HepG2 (cell line): ENCODE data around the gene NSL1. TPM values are rescaled to one million over a fixed set of nuclear protein-coding genes. Genes with fewer than 3 reads are reported as not detected.
A peak's percentile ranks its signal among the peaks of the same experiment; 100 is the strongest.

ENCODE experiments used
- ATAC-seq: fragments of 200-7000 bp; cut with Tn5 transposase; 3 replicates; pipeline ENCODE4 v1.9.1; 2020; ENCODE audit warnings: mild to moderate bottlenecking, moderate library complexity
- BruUV-seq: library from RNA; stranded (reverse); fragments of 400-500 nt; replicated peaks from 2 replicates; lab custom pipeline; 2021; lab: Mats Ljungman, UMichigan
- CTCF ChIA-PET: fragments of 300-600 bp; formaldehyde crosslinking; extraction: SDS; loops from one replicate; lab custom pipeline; 2021; ENCODE audit warnings: low total read pairs, inconsistent platforms, low intra/inter-chr PET ratio; lab: Yijun Ruan, JAX
- POLR2A ChIA-PET: fragments of 350-600 bp; sonication (Branson Sonifier 250); formaldehyde crosslinking; loops from one replicate; lab custom pipeline; 2020; ENCODE audit warnings: antibody characterized with exemption, inconsistent platforms; lab: Yijun Ruan, JAX
- DNase-seq: peaks from one replicate; pipeline ENCODE4 v3.0.0-alpha.2; 2015; ENCODE audit warnings: low spot score
- FAIRE-seq: peaks from 3 replicates; lab custom pipeline; 2011; peaks lifted over from hg19 to GRCh38; lab: Jason Lieb, UNC
- H2AFZ ChIP-seq: one replicate; pipeline ENCODE4 v1.6.1; 2011; ENCODE audit warnings: low read length, inconsistent platforms
- H3K27ac ChIP-seq: fragments of 300-600 bp; 3 replicates; pipeline ENCODE4 v1.8.0; 2011; ENCODE audit warnings: mixed run types, mild to moderate bottlenecking, mixed read lengths, low read length, inconsistent platforms; ENCODE audit not compliant: insufficient read depth; ENCODE audit errors: extremely low read length
- H3K27me3 ChIP-seq, 2 experiments: fragments of 200-600 bp in 1 of 2; 2 replicates in 1 of 2; 3 replicates in 1 of 2; pipeline versions ENCODE4 v1.6.0 to v1.8.0; 2011; ENCODE audit warnings: low read length in 2 of 2, mild to moderate bottlenecking in 2 of 2, moderate library complexity in 2 of 2, inconsistent platforms in 1 of 2; ENCODE audit not compliant: insufficient read depth in 2 of 2, control insufficient read depth in 1 of 2
- H3K36me3 ChIP-seq, 2 experiments: fragments of 200-600 bp in 1 of 2; replicated peaks in 1 of 2; 2 replicates in 1 of 2; 3 replicates in 1 of 2; pipeline versions ENCODE4 v1.5.1 to v1.8.0; 2011; ENCODE audit warnings: low read length in 2 of 2, inconsistent platforms in 1 of 2; ENCODE audit not compliant: insufficient read depth in 2 of 2, control insufficient read depth in 1 of 2
- H3K4me1 ChIP-seq: 2 replicates; pipeline ENCODE4 v1.5.1; 2012; ENCODE audit warnings: low read length, inconsistent platforms; ENCODE audit not compliant: insufficient read depth
- H3K4me2 ChIP-seq: 2 replicates; pipeline ENCODE4 v1.6.0; 2011; ENCODE audit warnings: low read depth, low read length, inconsistent platforms
- H3K4me3 ChIP-seq, 3 experiments: fragments of 200-600 bp in 1 of 3; sonication (generic), shearing (Covaris generic) in 1 of 3; replicated peaks in 1 of 3; 2 replicates each; pipeline ENCODE4 v1.5.1; 2011 to 2016; ENCODE audit warnings: low read length in 3 of 3, inconsistent platforms in 2 of 3, low read depth in 2 of 3, mild to moderate bottlenecking in 2 of 3, control low read depth in 1 of 3, mixed read lengths in 1 of 3; ENCODE audit not compliant: insufficient read depth in 1 of 3
- H3K79me2 ChIP-seq: one replicate; pipeline ENCODE4 v1.6.1; 2011; ENCODE audit warnings: low read length, inconsistent platforms; ENCODE audit not compliant: insufficient read depth
- H3K9ac ChIP-seq: 2 replicates; pipeline ENCODE4 v1.6.0; 2011; ENCODE audit warnings: mild to moderate bottlenecking, low read depth, low read length, inconsistent platforms; ENCODE audit not compliant: insufficient read depth
- H3K9me3 ChIP-seq: 2 replicates; pipeline ENCODE4 v1.5.1; 2012; ENCODE audit warnings: mild to moderate bottlenecking, low read length
- H4K20me1 ChIP-seq: 2 replicates; pipeline ENCODE4 v1.6.0; 2011; ENCODE audit warnings: inconsistent platforms, mild to moderate bottlenecking, low read length, moderate library complexity; ENCODE audit not compliant: insufficient read depth
- BCL3 ChIP-seq: sonication (generic); formaldehyde crosslinking; IDR thresholded peaks from 2 replicates; pipeline ENCODE4 v1.5.1; 2020; ENCODE audit warnings: mild to moderate bottlenecking, missing genetic modification reagents, moderate library complexity
- BORCS8-MEF2B ChIP-seq: sonication (generic); formaldehyde crosslinking; IDR thresholded peaks from 2 replicates; pipeline ENCODE4 v1.8.0; 2022; ENCODE audit warnings: mild to moderate bottlenecking, missing genetic modification reagents
- CTCF ChIP-seq: sonication (generic); formaldehyde crosslinking; IDR thresholded peaks from 2 replicates; pipeline ENCODE4 v1.5.0; 2020; ENCODE audit warnings: mild to moderate bottlenecking, missing genetic modification reagents, moderate library complexity
- ERF ChIP-seq: IDR thresholded peaks from 2 replicates; pipeline ENCODE4 v1.6.1; 2018; ENCODE audit warnings: missing biosample characterization, missing genetic modification reagents
- HOXA7 ChIP-seq: sonication (generic); formaldehyde crosslinking; IDR thresholded peaks from 2 replicates; pipeline ENCODE4 v1.8.1; 2022; ENCODE audit warnings: mild to moderate bottlenecking, missing genetic modification reagents, moderate library complexity
- NAIF1 ChIP-seq: sonication (generic); formaldehyde crosslinking; IDR thresholded peaks from 2 replicates; pipeline ENCODE4 v1.5.0; 2020; ENCODE audit warnings: mild to moderate bottlenecking, missing genetic modification reagents, borderline replicate concordance
- NFYB ChIP-seq: sonication (generic); formaldehyde crosslinking; IDR thresholded peaks from 2 replicates; pipeline ENCODE4 v1.4.0; 2020; ENCODE audit warnings: missing genetic modification reagents
- STAG1 ChIP-seq: sonication (generic); formaldehyde crosslinking; IDR thresholded peaks from 2 replicates; pipeline ENCODE4 v1.4.0; 2020; ENCODE audit warnings: missing genetic modification reagents
- ZBTB40 ChIP-seq, 2 experiments: fragments of 450-650 bp in 1 of 2; sonication (generic) in 1 of 2; formaldehyde crosslinking in 1 of 2; IDR thresholded peaks; 2 replicates each; pipeline versions ENCODE4 v1.6.1 to v1.8.0; 2016 to 2022; ENCODE audit warnings: antibody characterized with exemption in 1 of 2, mild to moderate bottlenecking in 1 of 2, missing genetic modification reagents in 1 of 2
- ZFP91 ChIP-seq: sonication (generic); formaldehyde crosslinking; IDR thresholded peaks from 2 replicates; pipeline ENCODE4 v1.9.0; 2022; ENCODE audit warnings: missing genetic modification reagents, mild to moderate bottlenecking, borderline replicate concordance
- ZNF543 ChIP-seq: sonication (generic); formaldehyde crosslinking; IDR thresholded peaks from 2 replicates; pipeline ENCODE4 v1.4.0; 2020; ENCODE audit warnings: mild to moderate bottlenecking, missing genetic modification reagents
- WGBS: methylation state at CpG from one replicate; pipeline ENCODE4 v1.1.6; 2017; ENCODE audit warnings: low lambda C conversion rate; 5-methylcytosine and 5-hydroxymethylcytosine counted together
- in situ Hi-C: cut with HindIII; loops from 2 replicates; pipeline ENCODE4 v1.10.0; 2017; ENCODE audit warnings: low pct_unique_long_range_greater_than_20kb; ENCODE audit not compliant: extremely low pct_ligation_motif_present
- intact Hi-C: fragments of 100-400 bp; cut with micrococcal nuclease; formaldehyde crosslinking; loops from one replicate; pipeline ENCODE4 v1.10.0; 2022; ENCODE audit not compliant: unreplicated experiment
- polyA plus RNA-seq, 8 experiments: library from polyadenylated mRNA; depleted of rRNA in 3 of 8; stranded (reverse) in 7 of 8; unstranded in 1 of 8; fragments of >200 nt; fragmentation: Illumina TruSeq in 4 of 8; extraction: Trizol in 4 of 8; gene quantifications; 2 replicates each; pipeline versions ENCODE4 v1.2.1 to v1.2.3, GENCODE V29; 2011 to 2016; ENCODE audit warnings: low read depth in 4 of 8, missing spikeins in 1 of 8, mixed read lengths in 1 of 8; ENCODE audit not compliant: insufficient read depth in 1 of 8
- total RNA-seq, 5 experiments: library from RNA; depleted of rRNA; stranded (reverse); fragments of >200 nt; fragmentation: Illumina TruSeq; extraction: Trizol; gene quantifications; 2 replicates each; pipeline ENCODE4 v1.2.3, GENCODE V29; 2016; ENCODE audit warnings: low read depth in 1 of 5

NSL1 gene
- total and polyA plus RNA-seq, 2 of the 13 experiments (the other 11 are each of a cell fraction or from before 2014, with no cell fraction given) = 34.5 to 77.4 TPM

- Histone ChIP-seq H3K27me3 (0 out of 5 replicates have a peak, but pooled peaks cover 0 to 3% of the 10 kb centered on the region in 2 experiments), H3K4me1 (peaks cover 28% of the 10 kb centered on the region), H3K9me3 (no peaks in the 10 kb centered on the region), H3K79me2 (no peaks in the 10 kb centered on the region), H4K20me1 (no peaks in the 10 kb centered on the region), H3K4me2 (no peak overlapping the region), H3K27ac (no peak overlapping the region), H3K4me3 (no peak overlapping the region), H2AFZ (no peak overlapping the region), H3K9ac (no peak overlapping the region), H3K36me3 (no peaks in the 10 kb centered on the region; a peak in 1 of 5 replicates)
- no TSS peak for BruUV-seq
- intact Hi-C loops (no loop called here), in situ Hi-C loops (no loop called here)
- 16% methylated on average over 4 of the region's 4 CpGs for WGBS
- ATAC-seq = no peak
- no peak for FAIRE-seq
- no peak for DNase-seq
- ChIA-PET CTCF (no interaction called here), POLR2A (no interaction called here)
- TF ChIP-seq BORCS8-MEF2B (no peak), HOXA7 (CRISPR knock-in tag) (no peak), ERF (no peak), CTCF (peak; percentile 27), ZFP91 (no peak), BCL3 (CRISPR knock-in tag) (no peak), NAIF1 (CRISPR knock-in tag) (no peak), ZNF543 (CRISPR knock-in tag) (no peak), ZBTB40 (IDR thresholded peaks at IDR 0.05) (no peak), ZBTB40 (CRISPR knock-in tag; IDR thresholded peaks at IDR 0.05) (no peak), STAG1 (CRISPR knock-in tag) (peak; percentile 40), NFYB (no peak)
Observed at GRCh38 chr1:212718499-212718898, 73.1 kb downstream of the NSL1 start.
